ENCODE data around the gene GMEB2. TPM values are rescaled to one million over a fixed set of nuclear protein-coding genes. Genes with fewer than 3 reads are reported as not detected.
"Not testable (repeated sequence)": the region's sequence is repeated elsewhere in the genome, so short reads cannot be mapped to it uniquely, and the experiment has no call there.

The GMEB2 gene, protein sequence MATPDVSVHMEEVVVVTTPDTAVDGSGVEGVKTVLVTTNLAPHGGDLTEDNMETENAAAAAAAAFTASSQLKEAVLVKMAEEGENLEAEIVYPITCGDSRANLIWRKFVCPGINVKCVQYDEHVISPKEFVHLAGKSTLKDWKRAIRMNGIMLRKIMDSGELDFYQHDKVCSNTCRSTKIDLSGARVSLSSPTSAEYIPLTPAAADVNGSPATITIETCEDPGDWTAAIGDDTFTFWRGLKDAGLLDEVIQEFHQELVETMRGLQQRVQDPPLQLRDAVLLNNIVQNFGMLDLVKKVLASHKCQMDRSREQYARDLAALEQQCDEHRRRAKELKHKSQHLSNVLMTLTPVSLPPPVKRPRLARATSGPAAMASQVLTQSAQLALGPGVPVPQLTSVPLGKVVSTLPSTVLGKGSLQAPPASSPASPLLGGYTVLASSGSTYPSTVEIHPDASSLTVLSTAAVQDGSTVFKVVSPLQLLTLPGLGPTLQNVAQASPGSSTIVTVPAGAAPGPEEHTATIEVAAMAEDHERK
- 10 to 100 TPM; 13.8 to 14.6 TPM for total RNA-seq

DNA sequence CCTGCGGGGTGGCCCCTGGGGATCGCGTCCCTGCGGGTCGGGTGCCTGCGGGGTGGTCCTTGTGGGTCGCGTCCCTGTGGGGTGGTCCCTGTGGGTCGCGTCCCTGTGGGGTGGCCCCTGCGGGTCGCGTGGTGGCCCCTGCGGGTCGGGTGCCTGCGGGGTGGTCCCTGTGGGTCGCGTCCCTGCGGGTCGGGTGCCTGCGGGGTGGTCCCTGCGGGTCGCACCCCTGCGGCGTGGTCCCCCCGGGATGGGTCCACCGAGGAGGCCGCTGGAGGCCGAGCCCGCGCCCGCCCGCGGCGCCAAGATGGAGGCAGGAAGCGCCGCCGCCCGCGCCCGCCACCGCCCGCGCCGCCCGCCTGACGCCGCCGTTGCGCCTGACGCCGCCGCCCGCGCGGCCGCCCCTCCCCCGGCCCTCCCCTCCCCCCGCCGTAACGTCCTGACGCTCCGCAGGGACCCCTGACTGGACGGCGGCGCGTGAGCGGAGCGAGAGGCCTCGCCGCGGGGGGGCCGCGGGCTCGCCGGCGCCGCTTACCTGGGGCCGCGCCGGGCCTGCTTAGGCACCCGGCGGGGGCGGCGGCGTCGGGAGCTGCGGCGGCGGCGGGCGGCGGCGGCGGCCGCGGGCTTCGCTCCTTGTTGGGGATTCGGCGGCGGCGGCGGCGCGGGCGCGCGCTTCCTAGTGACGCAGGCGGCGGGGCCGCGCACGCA is at the start of gene GMEB2:
Gene GMEB2 (minus strand): TSS at position 678 of the 705 bp plus-strand sequence. CDS start 7,704 bp downstream, outside the sequence.
- H3K4me3 Mint-ChIP-seq = peak within 1 kb of the TSS; percentile 96
- DNase-seq = peak; percentile 79
- peaks cover 26% of the 10 kb centered on the region for H3K36me3 Mint-ChIP-seq
- H3K4me1 Mint-ChIP-seq = peaks cover 38% of the 10 kb centered on the region
- no peaks in the 10 kb centered on the region for H3K27me3 Mint-ChIP-seq
- no peaks in the 10 kb centered on the region for H3K9me3 Mint-ChIP-seq
- H3K27ac Mint-ChIP-seq = peak within 1 kb of the TSS; percentile 93

GRCh38 chr20:63675681-63676368 is 48.9 kb upstream of the GMEB2 start:
- H3K27ac Mint-ChIP-seq = no peak overlapping the region
- peaks cover 11% of the 10 kb centered on the region for H3K36me3 Mint-ChIP-seq
- no peaks in the 10 kb centered on the region for H3K27me3 Mint-ChIP-seq
- no peak for DNase-seq
- no peak overlapping the region for H3K4me3 Mint-ChIP-seq
- H3K4me1 Mint-ChIP-seq = no peaks in the 10 kb centered on the region
- no peaks in the 10 kb centered on the region for H3K9me3 Mint-ChIP-seq

DNA sequence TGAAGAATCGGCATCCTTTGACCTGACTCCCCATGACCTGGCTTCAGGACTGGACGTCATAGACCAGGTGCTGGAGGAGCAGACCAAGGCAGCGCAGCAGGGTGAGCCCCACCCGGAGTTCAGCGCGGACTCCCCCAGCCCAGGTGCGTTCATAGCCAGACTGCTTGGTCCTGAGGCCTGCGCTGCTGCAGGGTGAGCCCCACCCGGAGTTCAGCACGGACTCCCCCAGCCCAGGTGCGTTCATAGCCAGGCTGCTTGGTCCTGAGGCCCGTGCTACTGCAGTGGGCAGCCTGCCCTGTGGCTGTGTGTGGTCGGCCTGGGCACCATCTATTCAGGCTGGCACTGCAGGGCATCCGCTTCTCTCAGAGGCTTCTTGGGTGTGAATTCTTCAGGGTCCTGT is 47.0 kb upstream of the GMEB2 start:
- no peaks in the 10 kb centered on the region for H3K27me3 Mint-ChIP-seq
- no peak overlapping the region for H3K27ac Mint-ChIP-seq
- H3K9me3 Mint-ChIP-seq = no peaks in the 10 kb centered on the region
- peaks cover 17% of the 10 kb centered on the region for H3K36me3 Mint-ChIP-seq
- DNase-seq = no peak
- no peak overlapping the region for H3K4me3 Mint-ChIP-seq
- H3K4me1 Mint-ChIP-seq = no peaks in the 10 kb centered on the region

DNA sequence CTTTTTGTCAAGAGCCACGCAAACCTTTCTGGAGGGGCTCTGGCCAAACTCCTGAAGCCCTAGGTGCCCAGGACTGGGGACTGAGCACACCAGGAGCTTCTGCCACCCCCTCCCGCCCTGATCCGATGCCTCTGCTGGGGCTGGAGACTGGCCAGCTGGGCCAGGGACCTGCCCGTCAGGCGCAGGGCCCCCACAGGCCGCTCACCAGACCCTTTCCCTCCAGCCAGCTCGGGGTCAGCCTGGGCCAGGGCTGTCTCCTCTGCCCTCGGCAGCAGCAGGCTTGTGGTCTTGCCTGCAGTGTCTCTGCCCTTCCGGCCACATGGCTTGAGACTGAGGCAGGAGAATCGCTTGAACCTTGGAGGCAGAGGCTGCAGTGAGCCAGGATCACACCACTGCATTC is 45.8 kb upstream of the GMEB2 start:
- Mint-ChIP-seq H3K4me3 (no peak overlapping the region), H3K36me3 (peaks cover 14% of the 10 kb centered on the region), H3K27me3 (no peaks in the 10 kb centered on the region), H3K9me3 (no peaks in the 10 kb centered on the region), H3K27ac (no peak overlapping the region), H3K4me1 (no peaks in the 10 kb centered on the region)
- DNase-seq = no peak

- H3K27ac Mint-ChIP-seq, DNase-seq, H3K4me1 Mint-ChIP-seq, H3K4me3 Mint-ChIP-seq, H3K9me3 Mint-ChIP-seq, H3K27me3 Mint-ChIP-seq: not testable (repeated sequence)
- peaks cover 12% of the 10 kb centered on the region for H3K36me3 Mint-ChIP-seq
Measured at GRCh38 chr20:63671695-63672094, 44.8 kb upstream of the GMEB2 start.

GRCh38 chr20:63668351-63668750 is 41.5 kb upstream of the GMEB2 start:
- Mint-ChIP-seq H3K36me3 (peaks cover 12% of the 10 kb centered on the region), H3K27ac (no peak overlapping the region), H3K9me3 (no peaks in the 10 kb centered on the region), H3K27me3 (no peaks in the 10 kb centered on the region), H3K4me1 (no peaks in the 10 kb centered on the region), H3K4me3 (no peak overlapping the region)
- no peak for DNase-seq

GRCh38 chr20:63667858-63668257 is 41.0 kb upstream of the GMEB2 start:
- Mint-ChIP-seq H3K4me3 (no peak overlapping the region), H3K27ac (no peak overlapping the region), H3K27me3 (no peaks in the 10 kb centered on the region), H3K4me1 (no peaks in the 10 kb centered on the region), H3K36me3 (peaks cover 12% of the 10 kb centered on the region), H3K9me3 (no peaks in the 10 kb centered on the region)
- no peak for DNase-seq

- Mint-ChIP-seq H3K9me3 (no peaks in the 10 kb centered on the region), H3K27me3 (no peaks in the 10 kb centered on the region), H3K4me3 (no peak overlapping the region), H3K27ac (no peak overlapping the region), H3K36me3 (peaks cover 15% of the 10 kb centered on the region), H3K4me1 (no peaks in the 10 kb centered on the region)
- no peak for DNase-seq
Measured at GRCh38 chr20:63665708-63666107, 38.8 kb upstream of the GMEB2 start.

DNA sequence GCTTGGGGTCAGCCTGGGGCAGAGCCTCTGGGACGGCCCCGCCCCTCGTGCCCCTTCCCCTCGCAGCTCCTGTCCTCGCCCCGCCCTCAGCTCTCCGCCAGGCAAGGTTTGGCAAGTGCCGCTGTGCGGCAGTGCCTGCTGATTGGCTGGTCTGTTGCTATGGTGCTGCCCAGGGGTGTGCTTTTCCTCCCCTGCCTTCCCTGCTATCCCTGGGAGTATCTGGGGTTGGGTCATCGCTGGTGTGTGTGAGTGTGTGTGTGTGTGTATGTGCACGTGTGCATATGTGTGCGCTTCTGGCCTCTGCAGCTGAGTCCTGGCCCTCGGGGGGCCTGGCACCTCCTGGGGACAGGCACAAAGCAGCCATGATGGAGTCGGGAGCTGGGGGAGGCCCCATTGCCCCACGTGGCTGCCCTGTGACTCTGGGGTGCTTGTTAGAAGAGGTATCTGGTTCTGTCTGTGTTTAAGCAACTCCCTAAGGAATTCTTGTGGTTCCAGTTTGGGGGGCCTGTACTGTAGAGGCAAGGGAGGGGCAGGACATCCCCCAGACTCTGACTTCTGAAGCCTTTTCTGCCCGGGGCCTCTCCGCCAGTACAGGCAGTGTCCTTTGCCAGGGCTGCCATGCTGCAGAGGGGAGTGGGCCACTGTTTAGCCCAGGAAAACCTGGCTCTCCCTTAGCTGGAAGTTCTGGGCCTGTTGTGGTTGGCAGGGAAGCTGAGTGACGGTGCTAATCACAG is 38.1 kb upstream of the GMEB2 start:
- H3K9me3 Mint-ChIP-seq = no peaks in the 10 kb centered on the region
- H3K36me3 Mint-ChIP-seq = peaks cover 13% of the 10 kb centered on the region
- no peaks in the 10 kb centered on the region for H3K4me1 Mint-ChIP-seq
- no peak for DNase-seq
- no peaks in the 10 kb centered on the region for H3K27me3 Mint-ChIP-seq
- H3K27ac Mint-ChIP-seq = no peak overlapping the region
- no peak overlapping the region for H3K4me3 Mint-ChIP-seq

DNA sequence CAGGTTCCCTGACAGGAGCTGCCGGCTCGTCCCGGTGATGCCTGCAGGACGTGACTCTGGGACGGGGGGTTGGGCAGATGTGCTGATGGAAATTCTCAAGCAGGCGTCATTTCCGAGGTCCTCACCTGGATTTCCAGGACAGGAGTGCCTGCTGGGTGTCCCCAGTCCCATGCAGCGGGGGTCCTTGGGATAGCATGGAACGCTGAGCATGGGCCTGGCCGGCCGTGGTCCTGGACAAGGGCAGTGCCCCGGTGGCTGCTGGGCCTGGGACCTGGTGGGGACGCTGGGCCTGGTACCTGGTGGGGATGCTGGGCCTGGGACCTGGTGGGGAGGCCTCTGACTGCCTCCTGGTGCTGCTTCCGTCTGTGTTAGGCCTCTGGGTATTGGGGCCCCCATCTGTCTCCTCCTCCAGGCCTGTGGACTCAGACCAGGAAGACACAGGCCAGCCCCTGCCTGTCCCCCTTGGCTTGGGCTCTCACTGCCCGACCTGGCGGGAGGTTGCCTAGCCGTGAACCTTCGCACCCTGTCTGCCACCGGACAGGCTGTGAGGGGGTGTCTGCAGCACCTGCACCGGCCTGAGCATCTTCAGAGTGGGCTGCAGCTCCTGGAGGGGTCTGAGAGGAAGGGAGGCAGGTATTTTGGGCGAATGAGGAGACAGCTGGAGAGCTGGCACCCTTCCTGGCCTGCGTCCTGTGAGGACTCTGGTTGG is 37.4 kb upstream of the GMEB2 start:
- Mint-ChIP-seq H3K9me3 (no peaks in the 10 kb centered on the region), H3K27ac (no peak overlapping the region), H3K4me1 (peaks cover 5% of the 10 kb centered on the region), H3K4me3 (no peak overlapping the region), H3K36me3 (peaks cover 16% of the 10 kb centered on the region), H3K27me3 (no peaks in the 10 kb centered on the region)
- DNase-seq = no peak

GRCh38 chr20:63663332-63664066 is 36.6 kb upstream of the GMEB2 start:
- H3K9me3 Mint-ChIP-seq = no peaks in the 10 kb centered on the region
- H3K27ac Mint-ChIP-seq = no peak overlapping the region
- no peaks in the 10 kb centered on the region for H3K27me3 Mint-ChIP-seq
- no peak overlapping the region for H3K4me3 Mint-ChIP-seq
- no peak for DNase-seq
- H3K4me1 Mint-ChIP-seq = peaks cover 8% of the 10 kb centered on the region
- H3K36me3 Mint-ChIP-seq = peaks cover 15% of the 10 kb centered on the region

DNA sequence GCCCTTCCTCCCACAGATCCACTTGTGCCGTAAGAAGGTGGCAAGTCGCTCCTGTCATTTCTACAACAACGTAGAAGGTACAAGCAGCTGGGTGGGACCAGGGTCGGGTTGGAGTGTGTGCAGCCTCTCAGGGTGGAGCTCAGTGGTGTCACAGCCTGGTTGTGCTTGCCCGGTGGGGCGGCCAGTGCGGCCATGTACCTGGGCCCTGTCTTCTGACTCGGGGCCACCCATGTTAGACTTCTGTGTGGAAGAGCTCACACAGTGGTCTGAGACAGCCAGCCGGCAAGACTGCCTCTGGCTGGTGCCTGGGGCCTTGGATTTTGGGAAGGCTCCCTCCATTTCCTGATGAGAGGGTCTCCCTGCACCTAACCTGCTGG is 35.9 kb upstream of the GMEB2 start:
- no peak overlapping the region for H3K4me3 Mint-ChIP-seq
- no peaks in the 10 kb centered on the region for H3K9me3 Mint-ChIP-seq
- no peak overlapping the region for H3K27ac Mint-ChIP-seq
- no peak for DNase-seq
- H3K27me3 Mint-ChIP-seq = no peaks in the 10 kb centered on the region
- peaks cover 10% of the 10 kb centered on the region for H3K4me1 Mint-ChIP-seq
- peaks cover 11% of the 10 kb centered on the region for H3K36me3 Mint-ChIP-seq

DNA sequence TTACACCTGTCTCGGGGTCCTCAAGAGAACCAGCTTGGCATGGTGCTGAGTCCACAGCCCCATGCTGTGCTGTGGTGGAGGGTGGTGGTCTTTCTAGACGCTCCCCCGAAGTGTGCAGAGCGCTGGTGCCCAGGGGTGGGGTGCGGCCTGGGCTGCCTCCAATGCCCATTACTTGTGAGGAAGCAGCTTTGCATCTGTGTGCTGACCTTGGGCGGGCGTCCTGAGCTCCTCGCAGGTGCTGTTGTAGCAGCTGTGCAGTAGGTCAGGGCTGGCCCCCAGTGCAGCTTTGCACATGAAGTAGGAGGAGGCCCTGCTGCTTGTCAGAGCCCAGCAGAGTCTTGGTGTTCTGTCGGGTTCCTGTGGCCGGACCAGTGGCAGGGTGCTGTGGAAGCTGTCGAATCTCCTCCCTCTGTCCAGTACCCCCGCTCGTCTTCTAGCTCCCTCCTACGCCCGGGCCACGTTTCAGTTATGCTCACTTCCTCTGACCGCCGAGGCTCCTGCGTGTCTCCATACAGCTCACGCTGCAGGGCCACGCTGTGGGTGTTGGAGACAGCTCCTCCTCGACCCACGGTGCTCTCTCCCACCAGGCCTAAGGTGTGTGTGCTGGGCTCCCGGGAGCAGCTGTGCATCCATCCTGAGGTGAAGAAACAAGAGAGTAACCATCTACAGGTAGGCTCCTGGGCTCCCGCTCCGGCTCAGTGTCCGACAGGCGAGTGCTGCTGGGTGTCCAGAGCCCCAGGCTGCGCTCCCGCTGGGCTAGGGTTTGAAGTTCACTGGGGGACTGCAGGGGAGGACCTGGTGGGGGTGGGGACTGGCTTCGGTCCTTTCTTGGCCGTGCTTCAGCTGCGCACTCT is 35.3 kb upstream of the GMEB2 start:
- Mint-ChIP-seq H3K27ac (no peak overlapping the region), H3K27me3 (no peaks in the 10 kb centered on the region), H3K4me1 (peaks cover 10% of the 10 kb centered on the region), H3K9me3 (no peaks in the 10 kb centered on the region), H3K4me3 (no peak overlapping the region), H3K36me3 (peaks cover 11% of the 10 kb centered on the region)
- DNase-seq = no peak
